ENCODE measurements around the gene LRRK1. TPM values are rescaled to one million over a fixed set of nuclear protein-coding genes. Genes with fewer than 3 reads are reported as not detected.

LRRK1 gene
- total RNA-seq, 4 donors from 2014 or later, result 52.7 to 107 (median 82.7) TPM

- Histone ChIP-seq H3K9me3 (no peaks in the 10 kb centered on the region), H3K4me3 (no peak overlapping the region), H3K36me3 (peaks cover 0 to 40% (median 18%) of the 10 kb centered on the region in 4 donors), H3K27me3 (no peaks in the 10 kb centered on the region), H3K4me1 (peaks cover 0 to 6% (median 0%) of the 10 kb centered on the region in 4 donors), H3K27ac (no peak overlapping the region)
- WGBS, 2 donors (ENCODE audit: low coverage in 1 of 2), result 77 to 89% methylated on average over 4 to 14 of the region's 15 CpGs
- intact Hi-C loops (cut with DNase I; ENCODE audit: low total_unique reads), result no loop called here
- DNase-seq, result no peak
- no peak for TF ChIP-seq POLR2A (IDR thresholded peaks at IDR 0.05)
- no peak for TF ChIP-seq POLR2AphosphoS5 (IDR thresholded peaks at IDR 0.05)
- no peak for TF ChIP-seq EP300 (IDR thresholded peaks at IDR 0.05; ENCODE audit: low read depth)
- TF ChIP-seq CTCF (IDR thresholded peaks at IDR 0.05), result no peak
- in situ Hi-C loops (cut with MboI; ENCODE audit: low pct_ligation_motif_present in 1 of 4, low pct_unique_long_range_greater_than_20kb in 1 of 4, low sequenced_read_pairs in 3 of 4), result no loop called here
Observed at GRCh38 chr15:101056366-101057334, 137.5 kb downstream of the LRRK1 start.

- WGBS, 2 donors (ENCODE audit: low coverage in 1 of 2), result 80 to 86% methylated on average over 2 to 14 of the region's 14 CpGs
- TF ChIP-seq CTCF (IDR thresholded peaks at IDR 0.05) (no peak), POLR2AphosphoS5 (IDR thresholded peaks at IDR 0.05) (no peak), EP300 (IDR thresholded peaks at IDR 0.05; ENCODE audit: low read depth) (no peak), POLR2A (IDR thresholded peaks at IDR 0.05) (no peak)
- H3K4me3 ChIP-seq, result no peak overlapping the region
- H3K9me3 ChIP-seq, result no peaks in the 10 kb centered on the region
- in situ Hi-C loops (cut with MboI; ENCODE audit: low pct_ligation_motif_present in 1 of 4, low pct_unique_long_range_greater_than_20kb in 1 of 4, low sequenced_read_pairs in 3 of 4), result no loop called here
- intact Hi-C loops (cut with DNase I; ENCODE audit: low total_unique reads), result no loop called here
- H3K4me1 ChIP-seq, result peaks cover 0 to 6% (median 0%) of the 10 kb centered on the region in 4 donors
- no peaks in the 10 kb centered on the region for H3K27me3 ChIP-seq
- no peak for DNase-seq
- H3K27ac ChIP-seq, result no peak overlapping the region
- peaks cover 0 to 41% (median 22%) of the 10 kb centered on the region in 4 donors for H3K36me3 ChIP-seq
Observed at GRCh38 chr15:101057841-101058407, 138.8 kb downstream of the LRRK1 start.

- H3K9me3 ChIP-seq, result no peaks in the 10 kb centered on the region
- in situ Hi-C loops (cut with MboI; ENCODE audit: low pct_ligation_motif_present in 1 of 4, low pct_unique_long_range_greater_than_20kb in 1 of 4, low sequenced_read_pairs in 3 of 4), result no loop called here
- no peak for TF ChIP-seq EP300 (IDR thresholded peaks at IDR 0.05; ENCODE audit: low read depth)
- no peak for TF ChIP-seq POLR2AphosphoS5 (IDR thresholded peaks at IDR 0.05)
- TF ChIP-seq POLR2A (IDR thresholded peaks at IDR 0.05), result no peak
- TF ChIP-seq CTCF (IDR thresholded peaks at IDR 0.05), result no peak
- no peak overlapping the region for H3K27ac ChIP-seq
- H3K4me1 ChIP-seq, result peaks cover 0 to 6% (median 0%) of the 10 kb centered on the region in 4 donors
- no peak overlapping the region for H3K4me3 ChIP-seq
- no peak for DNase-seq
- H3K36me3 ChIP-seq, result peaks cover 0 to 38% (median 17%) of the 10 kb centered on the region in 4 donors
- no peaks in the 10 kb centered on the region for H3K27me3 ChIP-seq
- intact Hi-C loops (cut with DNase I; ENCODE audit: low total_unique reads), result no loop called here
- WGBS, 2 donors (ENCODE audit: low coverage in 1 of 2), result 90 to 93% methylated on average over 11 to 12 of the region's 12 CpGs
Observed at GRCh38 chr15:101058735-101059134, 139.6 kb downstream of the LRRK1 start.

Measured in transverse colon (tissue), 4 donors.